ENCODE results near the gene TRPV6. TPM values are rescaled to one million over a fixed set of nuclear protein-coding genes. Genes with fewer than 3 reads are reported as not detected.

The TRPV6 gene
- total RNA-seq, 6 experiments from 2014 or later, result not detected

DNA sequence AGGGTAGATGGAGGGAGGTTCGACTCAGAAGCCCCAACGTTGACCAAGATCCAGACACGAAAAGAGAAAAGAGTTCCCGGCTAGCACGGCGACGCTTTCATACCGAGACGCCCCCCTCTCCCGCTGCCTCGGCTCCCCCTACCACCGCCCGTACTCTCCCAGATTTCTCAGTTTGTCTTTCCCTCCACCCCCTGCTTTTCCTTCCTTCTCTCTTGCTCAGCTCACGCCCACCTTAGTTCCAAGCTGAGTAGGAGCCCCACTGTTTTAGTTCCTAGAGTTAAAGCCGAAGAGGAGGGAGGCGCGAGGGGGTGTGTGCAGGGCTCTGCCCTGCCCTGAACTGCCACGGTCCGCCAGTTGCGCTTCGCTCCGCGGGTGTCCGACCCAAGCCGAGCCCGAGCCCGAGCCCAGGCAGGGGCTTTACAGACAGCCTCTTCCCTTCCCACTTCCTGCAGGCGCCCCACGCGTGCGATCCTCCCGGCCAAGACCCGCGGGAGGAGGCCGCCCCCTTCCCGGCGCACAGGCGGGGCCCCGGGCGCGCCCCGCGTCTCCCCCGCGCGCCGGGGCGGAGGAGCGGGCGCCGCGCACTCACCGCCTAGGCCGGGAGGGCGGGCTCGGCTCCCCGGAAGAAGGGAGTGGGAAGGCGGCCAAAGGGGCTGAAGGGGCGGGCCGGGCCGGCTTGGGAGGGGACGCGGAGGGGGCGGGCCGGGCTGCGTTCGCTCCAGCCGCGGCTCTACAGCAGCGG is 31.0 kb downstream of the TRPV6 start, which contains the start of gene EPHB6:
EPHB6 (plus strand) TSS at position 705 of the 742 bp plus-strand sequence. CDS start 8,152 bp downstream, outside the sequence.
- TF ChIP-seq, protein P1, sequence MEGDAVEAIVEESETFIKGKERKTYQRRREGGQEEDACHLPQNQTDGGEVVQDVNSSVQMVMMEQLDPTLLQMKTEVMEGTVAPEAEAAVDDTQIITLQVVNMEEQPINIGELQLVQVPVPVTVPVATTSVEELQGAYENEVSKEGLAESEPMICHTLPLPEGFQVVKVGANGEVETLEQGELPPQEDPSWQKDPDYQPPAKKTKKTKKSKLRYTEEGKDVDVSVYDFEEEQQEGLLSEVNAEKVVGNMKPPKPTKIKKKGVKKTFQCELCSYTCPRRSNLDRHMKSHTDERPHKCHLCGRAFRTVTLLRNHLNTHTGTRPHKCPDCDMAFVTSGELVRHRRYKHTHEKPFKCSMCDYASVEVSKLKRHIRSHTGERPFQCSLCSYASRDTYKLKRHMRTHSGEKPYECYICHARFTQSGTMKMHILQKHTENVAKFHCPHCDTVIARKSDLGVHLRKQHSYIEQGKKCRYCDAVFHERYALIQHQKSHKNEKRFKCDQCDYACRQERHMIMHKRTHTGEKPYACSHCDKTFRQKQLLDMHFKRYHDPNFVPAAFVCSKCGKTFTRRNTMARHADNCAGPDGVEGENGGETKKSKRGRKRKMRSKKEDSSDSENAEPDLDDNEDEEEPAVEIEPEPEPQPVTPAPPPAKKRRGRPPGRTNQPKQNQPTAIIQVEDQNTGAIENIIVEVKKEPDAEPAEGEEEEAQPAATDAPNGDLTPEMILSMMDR (IDR thresholded peaks at IDR 0.05), result no peak
- Mint-ChIP-seq H3K4me3 (peak within 1 kb of the TSS; percentile 93), H3K36me3 (ENCODE audit: low read depth) (no peaks in the 10 kb centered on the region), H3K27ac (no peak within 1 kb of the TSS), H3K9me3 (no peaks in the 10 kb centered on the region), H3K27me3 (ENCODE audit: insufficient read depth) (peaks cover 19% of the 10 kb centered on the region), H3K4me1 (ENCODE audit: low read depth) (peaks cover 11% of the 10 kb centered on the region)
- no peak for DNase-seq

DNA sequence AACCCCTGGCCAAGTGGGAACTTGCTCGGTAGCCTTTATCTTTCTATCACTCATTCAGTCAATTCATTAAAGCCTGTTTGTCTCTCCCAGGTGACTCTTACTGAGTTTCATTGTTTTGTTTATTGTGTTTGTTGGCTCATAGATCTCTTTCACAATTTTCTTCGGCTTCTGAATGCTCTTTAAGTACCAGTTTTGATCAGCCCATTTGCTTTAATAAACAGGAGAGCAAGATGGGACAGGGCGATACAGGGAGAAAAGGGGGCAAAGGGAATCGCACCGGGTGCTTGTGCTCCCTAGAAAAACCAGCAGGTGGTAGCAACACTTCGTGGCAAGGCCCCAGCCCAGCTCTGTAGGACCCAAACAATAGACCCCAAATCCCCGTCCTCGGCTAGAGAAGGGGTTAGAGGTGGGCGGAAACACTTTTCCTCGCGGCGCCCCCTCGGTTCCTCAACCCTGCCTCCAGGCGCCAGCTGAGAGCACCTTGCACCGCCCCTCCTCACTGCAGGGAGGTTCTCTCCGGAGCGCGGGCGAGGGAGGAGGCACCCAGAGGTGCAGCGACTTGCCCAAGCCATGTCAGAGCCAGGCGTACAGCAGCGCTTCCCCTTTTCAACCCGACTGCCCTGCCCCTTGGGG is 31.7 kb downstream of the TRPV6 start:
- no peaks in the 10 kb centered on the region for H3K9me3 Mint-ChIP-seq
- H3K36me3 Mint-ChIP-seq (ENCODE audit: low read depth), result no peaks in the 10 kb centered on the region
- H3K4me3 Mint-ChIP-seq, result peak overlapping the region; percentile 93
- H3K27ac Mint-ChIP-seq, result no peak overlapping the region
- TF ChIP-seq, protein P1 (IDR thresholded peaks at IDR 0.05), result peak; percentile 76
- H3K4me1 Mint-ChIP-seq (ENCODE audit: low read depth), result peaks cover 10% of the 10 kb centered on the region
- DNase-seq, result no peak
- H3K27me3 Mint-ChIP-seq (ENCODE audit: insufficient read depth), result peaks cover 25% of the 10 kb centered on the region

DNA sequence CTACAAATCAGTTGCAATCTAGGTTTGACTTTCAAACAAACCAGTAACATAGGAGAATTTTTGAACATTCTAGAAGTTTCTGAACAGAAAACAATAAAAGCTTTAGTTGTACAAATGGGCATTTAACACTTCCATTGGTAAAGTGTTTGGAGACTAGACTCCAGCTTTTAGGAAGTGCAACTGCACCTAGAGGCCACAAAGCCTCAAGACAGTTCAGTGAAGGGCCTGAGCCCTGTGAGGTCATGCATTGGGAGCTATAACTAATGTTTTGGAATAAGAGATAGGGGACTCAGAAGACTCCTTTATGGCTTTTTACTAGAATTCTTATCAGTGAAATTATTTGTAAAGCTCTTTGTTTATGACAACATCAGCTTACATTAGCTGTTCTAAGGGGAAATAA is 33.6 kb downstream of the TRPV6 start:
- no peak overlapping the region for H3K27ac Mint-ChIP-seq
- DNase-seq, result no peak
- H3K9me3 Mint-ChIP-seq, result no peaks in the 10 kb centered on the region
- no peaks in the 10 kb centered on the region for H3K36me3 Mint-ChIP-seq (ENCODE audit: low read depth)
- TF ChIP-seq, protein P1 (IDR thresholded peaks at IDR 0.05), result no peak
- peaks cover 20% of the 10 kb centered on the region for H3K27me3 Mint-ChIP-seq (ENCODE audit: insufficient read depth)
- H3K4me1 Mint-ChIP-seq (ENCODE audit: low read depth), result peaks cover 10% of the 10 kb centered on the region
- no peak overlapping the region for H3K4me3 Mint-ChIP-seq

DNA sequence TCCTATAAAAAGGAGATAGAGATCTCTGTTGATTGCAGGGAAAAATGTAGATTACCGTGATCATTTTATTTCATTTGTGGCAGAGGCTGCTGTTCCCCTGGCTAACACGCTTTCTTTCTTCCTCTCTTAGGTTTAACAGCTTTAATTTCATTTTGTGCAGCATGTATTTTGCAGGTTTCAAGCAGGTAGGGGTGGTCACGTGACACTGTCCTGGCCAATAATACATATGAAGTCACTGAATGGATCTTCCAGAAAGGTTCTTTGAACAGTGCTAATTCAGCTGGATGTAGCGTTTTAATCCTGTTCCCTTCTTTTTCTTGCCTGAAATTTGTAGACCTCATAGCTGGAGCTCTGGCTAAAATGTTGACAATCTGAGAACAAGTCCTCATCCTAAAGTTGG is 34.3 kb downstream of the TRPV6 start:
- H3K27me3 Mint-ChIP-seq (ENCODE audit: insufficient read depth), result peaks cover 16% of the 10 kb centered on the region
- H3K4me3 Mint-ChIP-seq, result no peak overlapping the region
- peaks cover 10% of the 10 kb centered on the region for H3K4me1 Mint-ChIP-seq (ENCODE audit: low read depth)
- H3K36me3 Mint-ChIP-seq (ENCODE audit: low read depth), result no peaks in the 10 kb centered on the region
- TF ChIP-seq, protein P1 (IDR thresholded peaks at IDR 0.05), result no peak
- H3K9me3 Mint-ChIP-seq, result no peaks in the 10 kb centered on the region
- no peak for DNase-seq
- no peak overlapping the region for H3K27ac Mint-ChIP-seq

DNA sequence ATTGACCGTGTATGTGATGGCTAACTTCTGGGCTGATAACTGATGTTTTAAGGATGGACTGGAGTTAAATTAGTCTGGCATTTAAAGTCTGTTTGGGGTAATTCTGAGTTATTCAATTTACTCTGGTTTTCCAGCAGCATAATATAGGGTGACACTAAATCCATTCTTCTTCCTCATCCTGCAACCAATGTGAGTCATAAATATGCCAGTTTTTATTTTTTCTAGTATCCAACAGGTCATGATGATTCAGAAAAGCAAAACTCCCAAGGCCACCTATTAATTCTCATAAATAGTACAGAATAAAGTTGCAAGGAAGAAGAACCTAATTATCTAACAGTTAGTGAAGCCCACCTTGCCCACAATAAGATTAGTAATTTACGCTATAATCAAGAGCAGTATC is 38.2 kb downstream of the TRPV6 start:
- Mint-ChIP-seq H3K9me3 (no peaks in the 10 kb centered on the region), H3K36me3 (ENCODE audit: low read depth) (no peaks in the 10 kb centered on the region), H3K27me3 (ENCODE audit: insufficient read depth) (peaks cover 8% of the 10 kb centered on the region; the same call in 1 of the 2 replicates), H3K27ac (no peak overlapping the region), H3K4me3 (no peak overlapping the region), H3K4me1 (ENCODE audit: low read depth) (no peaks in the 10 kb centered on the region)
- TF ChIP-seq, protein P1 (IDR thresholded peaks at IDR 0.05), result no peak
- no peak for DNase-seq
